ENCODE results near the gene COPS3.

DNA sequence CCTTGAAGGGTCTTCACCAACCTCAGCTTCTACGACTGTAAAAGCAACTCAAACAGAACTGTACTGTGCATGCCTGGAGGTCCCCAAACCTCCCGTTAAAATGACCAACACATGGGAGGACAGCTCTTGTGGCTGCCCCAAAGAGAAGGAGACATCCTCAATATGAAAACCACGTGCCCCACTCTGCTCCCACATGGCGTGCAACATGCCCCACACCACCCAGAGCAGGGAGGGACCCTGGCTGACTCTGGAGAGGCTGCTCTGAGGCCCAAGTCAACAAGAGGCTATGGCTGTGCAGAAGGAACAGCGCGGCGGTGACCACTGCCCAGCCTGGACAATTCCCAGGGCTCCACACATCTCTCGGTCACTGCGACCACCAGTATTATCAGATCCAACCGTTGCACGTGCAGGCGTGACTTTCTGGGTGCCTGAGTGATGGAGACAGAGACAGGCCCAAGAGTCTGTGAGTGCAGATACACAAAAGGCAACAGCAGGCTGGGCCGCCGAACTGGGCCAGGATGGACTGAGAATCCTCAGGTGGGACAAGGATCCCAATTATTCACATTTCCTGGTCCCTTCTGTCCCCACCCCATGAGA lies 76.3 kb downstream of the COPS3 start:
- TF ChIP-seq, protein P1, sequence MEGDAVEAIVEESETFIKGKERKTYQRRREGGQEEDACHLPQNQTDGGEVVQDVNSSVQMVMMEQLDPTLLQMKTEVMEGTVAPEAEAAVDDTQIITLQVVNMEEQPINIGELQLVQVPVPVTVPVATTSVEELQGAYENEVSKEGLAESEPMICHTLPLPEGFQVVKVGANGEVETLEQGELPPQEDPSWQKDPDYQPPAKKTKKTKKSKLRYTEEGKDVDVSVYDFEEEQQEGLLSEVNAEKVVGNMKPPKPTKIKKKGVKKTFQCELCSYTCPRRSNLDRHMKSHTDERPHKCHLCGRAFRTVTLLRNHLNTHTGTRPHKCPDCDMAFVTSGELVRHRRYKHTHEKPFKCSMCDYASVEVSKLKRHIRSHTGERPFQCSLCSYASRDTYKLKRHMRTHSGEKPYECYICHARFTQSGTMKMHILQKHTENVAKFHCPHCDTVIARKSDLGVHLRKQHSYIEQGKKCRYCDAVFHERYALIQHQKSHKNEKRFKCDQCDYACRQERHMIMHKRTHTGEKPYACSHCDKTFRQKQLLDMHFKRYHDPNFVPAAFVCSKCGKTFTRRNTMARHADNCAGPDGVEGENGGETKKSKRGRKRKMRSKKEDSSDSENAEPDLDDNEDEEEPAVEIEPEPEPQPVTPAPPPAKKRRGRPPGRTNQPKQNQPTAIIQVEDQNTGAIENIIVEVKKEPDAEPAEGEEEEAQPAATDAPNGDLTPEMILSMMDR (conservative IDR thresholded peaks at IDR 0.05; ENCODE audit: low read depth, low read length): no peak
- TF ChIP-seq EZH2 (IDR thresholded peaks at IDR 0.05; ENCODE audit: borderline replicate concordance, low read depth, low read length, poor library complexity, severe bottlenecking): no peak
